HT-29 (cell line): ENCODE measurements around the gene HEPN1. TPM values are rescaled to one million over a fixed set of nuclear protein-coding genes. Genes with fewer than 3 reads are reported as not detected.

Source experiments
- DNase-seq: peaks from one replicate; pipeline ENCODE4 v3.0.0-alpha.2; 2015; ENCODE audit warnings: low spot score
- total RNA-seq: library from RNA; depleted of rRNA; stranded (reverse); fragments of >200 nt; shearing (Covaris generic); gene quantifications from 2 replicates; pipeline ENCODE4 v1.2.3, GENCODE V29; 2014

Gene HEPN1
- total RNA-seq, 1 experiment from 2014 or later: not detected

- DNase-seq: no peak
Observed at GRCh38 chr11:124884869-124885479, 34.1 kb upstream of the HEPN1 start.

- DNase-seq: no peak
Observed at GRCh38 chr11:124886476-124886875, 32.6 kb upstream of the HEPN1 start.

GRCh38 chr11:124886978-124887666 is 31.9 kb upstream of the HEPN1 start:
- DNase-seq: no peak

- DNase-seq: no peak
Observed at GRCh38 chr11:124887667-124888013, 31.4 kb upstream of the HEPN1 start.

- no peak for DNase-seq
Observed at GRCh38 chr11:124889191-124890091, 29.6 kb upstream of the HEPN1 start.

- DNase-seq: no peak
Observed at GRCh38 chr11:124890151-124890550, 28.9 kb upstream of the HEPN1 start.

- no peak for DNase-seq
Observed at GRCh38 chr11:124890683-124891372, 28.2 kb upstream of the HEPN1 start.

GRCh38 chr11:124891373-124891861 is 27.6 kb upstream of the HEPN1 start:
- DNase-seq: no peak

GRCh38 chr11:124892146-124892545 is 26.9 kb upstream of the HEPN1 start:
- DNase-seq: no peak

GRCh38 chr11:124892750-124893454 is 26.1 kb upstream of the HEPN1 start:
- DNase-seq: no peak

GRCh38 chr11:124893781-124894401 is 25.2 kb upstream of the HEPN1 start:
- DNase-seq: no peak

- DNase-seq: no peak
Observed at GRCh38 chr11:124894606-124895430, 24.2 kb upstream of the HEPN1 start.

GRCh38 chr11:124895471-124895971 is 23.5 kb upstream of the HEPN1 start:
- no peak for DNase-seq

GRCh38 chr11:124896071-124896750 is 22.8 kb upstream of the HEPN1 start:
- no peak for DNase-seq

GRCh38 chr11:124896821-124897391 is 22.1 kb upstream of the HEPN1 start:
- DNase-seq: no peak

- DNase-seq: no peak
Observed at GRCh38 chr11:124897674-124898262, 21.3 kb upstream of the HEPN1 start, which contains the start of gene ROBO4. Gene ROBO4, minus strand, starts transcription at chr11:124897865. Its CDS starts 70 bp downstream, at chr11:124897795.

GRCh38 chr11:124898263-124898680 is 20.8 kb upstream of the HEPN1 start:
- DNase-seq: no peak

GRCh38 chr11:124898711-124899110 is 20.3 kb upstream of the HEPN1 start:
- DNase-seq: no peak
